ENCODE data around the gene APBA2. TPM values are rescaled to one million over a fixed set of nuclear protein-coding genes. Genes with fewer than 3 reads are reported as not detected.
"Not testable (repeated sequence)": the region's sequence is repeated elsewhere in the genome, so short reads cannot be mapped to it uniquely, and the experiment has no call there.

Gene APBA2
- total RNA-seq, 5 donors from 2014 or later (not counting 1 experiment from before 2014, with no cell fraction given) = 78.9 to 118 (median 94.9) TPM

DNA sequence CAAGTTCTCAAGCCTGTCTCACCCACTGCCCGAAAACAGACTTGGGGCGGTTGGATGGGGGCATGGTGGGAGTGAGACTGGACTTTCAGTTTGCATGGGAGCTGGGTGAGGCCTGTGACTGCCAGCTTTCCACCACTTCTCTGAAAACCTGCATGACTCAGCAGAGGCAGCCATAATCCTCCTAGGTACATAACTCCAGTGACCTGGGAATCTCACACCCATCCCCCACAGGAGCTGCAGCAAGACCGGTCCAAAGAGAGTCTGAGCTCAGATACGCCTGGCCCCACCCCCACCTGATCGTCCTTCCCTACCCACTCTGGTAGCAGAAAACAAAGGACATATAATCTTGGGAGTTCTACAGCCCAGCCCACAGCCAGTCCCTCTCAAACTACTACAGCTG, 276.6 kb downstream of the APBA2 start:
- Histone ChIP-seq H3K9me3 (no peaks in the 10 kb centered on the region), H3K4me1 (ENCODE audit: control insufficient read depth in 1 of 2, extremely low read depth in 1 of 2, insufficient read depth in 2 of 2, low read length in 2 of 2) (peaks cover 0 to 4% of the 10 kb centered on the region in 2 experiments), H3K36me3 (ENCODE audit: control insufficient read depth in 2 of 2, extremely low read depth in 1 of 2, insufficient read depth in 1 of 2, low read length in 1 of 2) (no peaks in the 10 kb centered on the region), H3K27me3 (replicated peaks in 1 of 2; ENCODE audit: control insufficient read depth in 2 of 2, extremely low read depth in 1 of 2, insufficient read depth in 2 of 2, low read length in 1 of 2) (peaks cover 0 to 31% of the 10 kb centered on the region in 2 experiments), H3K27ac (ENCODE audit: low read length) (no peak overlapping the region), H3K4me3 (ENCODE audit: control insufficient read depth in 1 of 2, extremely low read depth in 1 of 2, low read length in 1 of 2) (no peak overlapping the region)
- Mint-ChIP-seq H3K27me3 (peaks cover 31 to 43% of the 10 kb centered on the region in 2 donors), H3K27ac (no peak overlapping the region), H3K36me3 (no peaks in the 10 kb centered on the region), H3K4me1 (peaks cover 0 to 7% (median 3%) of the 10 kb centered on the region in 3 donors), H3K4me3 (no peak overlapping the region), H3K9me3 (peaks cover 9 to 18% (median 9%) of the 10 kb centered on the region in 3 donors)
- ChIA-PET CTCF (no interaction called here), POLR2A (no interaction called here)
- 94% methylated on average over 4 of the region's 5 CpGs for WGBS (ENCODE audit: insufficient coverage)
- ATAC-seq (replicated peaks in 1 of 4) (no peak), DNase-seq (no peak)

- CTCF ChIA-PET; H3K27ac ChIP-seq (ENCODE audit: low read length); H3K9me3 Mint-ChIP-seq; H3K36me3 Mint-ChIP-seq; H3K4me3 ChIP-seq (ENCODE audit: control insufficient read depth in 1 of 2, extremely low read depth in 1 of 2, low read length in 1 of 2); H3K4me1 Mint-ChIP-seq; H3K4me1 ChIP-seq (ENCODE audit: control insufficient read depth in 1 of 2, extremely low read depth in 1 of 2, insufficient read depth in 2 of 2, low read length in 2 of 2); DNase-seq; H3K27ac Mint-ChIP-seq; H3K4me3 Mint-ChIP-seq; H3K36me3 ChIP-seq (ENCODE audit: control insufficient read depth in 2 of 2, extremely low read depth in 1 of 2, insufficient read depth in 1 of 2, low read length in 1 of 2); H3K9me3 ChIP-seq; ATAC-seq (replicated peaks in 1 of 4); POLR2A ChIA-PET: not testable (repeated sequence)
- H3K27me3 ChIP-seq (replicated peaks in 1 of 2; ENCODE audit: control insufficient read depth in 2 of 2, extremely low read depth in 1 of 2, insufficient read depth in 2 of 2, low read length in 1 of 2) = peaks cover 0 to 13% of the 10 kb centered on the region in 2 experiments
- H3K27me3 Mint-ChIP-seq = peaks cover 26 to 37% of the 10 kb centered on the region in 2 donors
- no CpG with 5 or more reads among the region's 2 CpGs for WGBS (ENCODE audit: insufficient coverage)
These were observed 281.3 kb downstream of the APBA2 start for GRCh38 chr15:29167122-29167521.

Other genes starting within 250 kb of the APBA2 start
- 1 to 10 TPM; 1.6 to 4.6 (median 2.2) TPM for gene GOLGA8M, start 173.6 kb upstream of the APBA2 start, total RNA-seq
- gene GOLGA6L7, start 37.3 kb upstream of the APBA2 start, total RNA-seq = not detected